H1 (cell line): Measurements from ENCODE around the gene KCNQ2. TPM values are rescaled to one million over a fixed set of nuclear protein-coding genes. Genes with fewer than 3 reads are reported as not detected.

ENCODE experiments used
- MAFK ChIP-seq: IDR thresholded peaks from 2 replicates; pipeline ENCODE4 v1.6.1; 2012; ENCODE audit warnings: low read depth, mild to moderate bottlenecking, improper control_type of control experiment, low read length
- NRF1 ChIP-seq: IDR thresholded peaks from 2 replicates; pipeline ENCODE4 v1.6.1; 2011; ENCODE audit warnings: mild to moderate bottlenecking, low read depth, low read length, improper control_type of control experiment
- POLR2A ChIP-seq, 2 experiments: IDR thresholded peaks; 1 replicate in 1 of 2; 2 replicates in 1 of 2; pipeline ENCODE4 v1.6.1; 2011; ENCODE audit warnings: low read depth in 2 of 2, low read length in 2 of 2, mild to moderate bottlenecking in 2 of 2; ENCODE audit errors: control extremely low read depth in 1 of 2
- SP1 ChIP-seq: IDR thresholded peaks from 2 replicates; pipeline ENCODE4 v1.6.1; 2011; ENCODE audit warnings: low read depth, low read length
- TAF1 ChIP-seq: IDR thresholded peaks from 2 replicates; pipeline ENCODE4 v1.6.1; 2011; ENCODE audit warnings: mild to moderate bottlenecking, low read depth, low read length
- TCF12 ChIP-seq: IDR thresholded peaks from 2 replicates; pipeline ENCODE4 v1.6.1; 2011; ENCODE audit warnings: low read depth, mild to moderate bottlenecking, low read length
- YY1 ChIP-seq: IDR thresholded peaks from 2 replicates; pipeline ENCODE4 v1.6.1; 2011; ENCODE audit warnings: low read depth, mild to moderate bottlenecking, low read length
- polyA plus RNA-seq, 7 experiments: library from polyadenylated mRNA; depleted of rRNA in 3 of 7; stranded (reverse) in 5 of 7; unstranded in 2 of 7; fragments of >200 nt in 5 of 7; fragments of 200-250 nt in 2 of 7; gene quantifications; 1 replicate in 5 of 7; 2 replicates in 1 of 7; 4 replicates in 1 of 7; pipeline versions ENCODE4 v1.2.1 to v1.2.3, GENCODE V29; 2011 to 2013; ENCODE audit warnings: missing spikeins in 2 of 7, mixed read lengths in 2 of 7
- total RNA-seq: library from RNA; stranded (reverse); fragmentation: NEBNext Ultra II Directional; extraction: Animal tissue kit (Norgen Biotek cat#: 25700); gene quantifications from 2 replicates; pipeline ENCODE4 v1.2.1, GENCODE V29; 2021

Gene KCNQ2
- total and polyA plus RNA-seq, 2 of the 8 experiments (the other 6 are each of a cell fraction or from before 2014, with no cell fraction given): 82.6 to 243 TPM

GRCh38 chr20:63446216-63447024 lies 26.0 kb downstream of the KCNQ2 start (continued):
- no peak for TF ChIP-seq YY1
- TF ChIP-seq NRF1: no peak
- no peak for TF ChIP-seq TCF12
- TF ChIP-seq MAFK: no peak
- no peak for TF ChIP-seq SP1
- no peak for TF ChIP-seq TAF1
- TF ChIP-seq POLR2A (IDR thresholded peaks at IDR 0.05; ENCODE audit: control extremely low read depth in 1 of 2, low read depth in 2 of 2, low read length in 2 of 2): no peak
